B cell (primary cell): ENCODE results near the gene RPL10A. TPM values are rescaled to one million over a fixed set of nuclear protein-coding genes. Genes with fewer than 3 reads are reported as not detected.

Experiments used
- ATAC-seq: fragments of 200-7000 bp; cut with Tn5 transposase; one replicate; pipeline ENCODE4 v1.10.0; 2021; ENCODE audit warnings: low read depth, mild to moderate bottlenecking, moderate number of reproducible peaks, moderate library complexity
- CTCF ChIA-PET: fragments of 350-600 bp; sonication (Branson Sonifier 250); formaldehyde crosslinking; loops from one replicate; lab custom pipeline; 2021; ENCODE audit warnings: antibody characterized with exemption, inconsistent platforms; lab: Charles Lee
- POLR2A ChIA-PET: fragments of 350-600 bp; sonication (Branson Sonifier 250); formaldehyde crosslinking; loops from one replicate; lab custom pipeline; 2021; ENCODE audit warnings: antibody characterized with exemption; lab: Charles Lee
- DNase-seq: peaks from one replicate; pipeline ENCODE4 v3.0.0; 2013
- H2AFZ ChIP-seq: 2 replicates; pipeline ENCODE4 v1.6.1; 2012; ENCODE audit warnings: mild to moderate bottlenecking, low read depth, low read length; ENCODE audit not compliant: insufficient read depth, poor library complexity, severe bottlenecking
- H3K27ac ChIP-seq, 2 donors: 1 replicate in 1 of 2; 2 replicates in 1 of 2; pipeline ENCODE4 v1.5.1; 2012 to 2013; ENCODE audit warnings: low read length in 2 of 2, mild to moderate bottlenecking in 2 of 2, moderate library complexity in 1 of 2
- H3K27me3 ChIP-seq, 4 experiments: fragments of 200-600 bp in 1 of 4; sonication (generic) in 1 of 4; replicated peaks in 1 of 4; 1 replicate in 2 of 4; 2 replicates in 2 of 4; pipeline versions ENCODE4 v1.6.1 to v1.7.0; 2013 to 2016; ENCODE audit warnings: low read length in 3 of 4, mild to moderate bottlenecking in 2 of 4, mixed read lengths in 1 of 4, moderate library complexity in 1 of 4; ENCODE audit not compliant: insufficient read depth in 4 of 4, control insufficient read depth in 3 of 4; ENCODE audit errors: control extremely low read depth in 1 of 4
- H3K36me3 ChIP-seq, 2 experiments: replicated peaks in 1 of 2; 1 replicate in 1 of 2; 2 replicates in 1 of 2; pipeline versions ENCODE4 v1.6.1 to v1.7.1; 2013; ENCODE audit warnings: low read length in 1 of 2; ENCODE audit not compliant: insufficient read depth in 2 of 2, control insufficient read depth in 1 of 2; ENCODE audit errors: control extremely low read depth in 1 of 2, extremely low read depth in 1 of 2
- H3K4me1 ChIP-seq, 2 donors: fragments of 200-600 bp in 1 of 2; sonication (generic) in 1 of 2; 1 replicate in 1 of 2; 2 replicates in 1 of 2; pipeline versions ENCODE4 v1.5.1 to v1.6.1; 2013 to 2017; ENCODE audit warnings: low read length in 2 of 2; ENCODE audit not compliant: control insufficient read depth in 2 of 2, insufficient read depth in 2 of 2
- H3K4me2 ChIP-seq: replicated peaks from 2 replicates; pipeline ENCODE3; 2012; ENCODE audit warnings: mild to moderate bottlenecking, low read depth, low read length; ENCODE audit not compliant: poor library complexity, severe bottlenecking
- H3K4me3 ChIP-seq, 5 experiments: fragments of 200-600 bp in 1 of 5; sonication (generic) in 1 of 5; 1 replicate in 3 of 5; 2 replicates in 2 of 5; pipeline versions ENCODE4 v1.5.1 to v1.7.0; 2011 to 2016; ENCODE audit warnings: low read length in 4 of 5, mild to moderate bottlenecking in 4 of 5, low read depth in 2 of 5, control low read depth in 1 of 5, moderate library complexity in 1 of 5; ENCODE audit not compliant: insufficient read depth in 1 of 5; ENCODE audit errors: control extremely low read depth in 1 of 5, extremely low read depth in 1 of 5
- H3K79me2 ChIP-seq: fragments of 200-600 bp; sonication (generic); one replicate; pipeline ENCODE4 v1.6.0; 2016; ENCODE audit warnings: low read length; ENCODE audit not compliant: control insufficient read depth, insufficient read depth
- H3K9ac ChIP-seq: fragments of 200-600 bp; sonication (generic); 2 replicates; pipeline ENCODE4 v1.6.1; 2017; ENCODE audit warnings: mild to moderate bottlenecking, low read length, moderate library complexity
- H3K9me3 ChIP-seq, 3 donors: one replicate each; pipeline versions ENCODE4 v1.6.1 to v1.7.1; 2013; ENCODE audit warnings: low read length in 2 of 3; ENCODE audit not compliant: control insufficient read depth in 2 of 3, insufficient read depth in 1 of 3; ENCODE audit errors: control extremely low read depth in 1 of 3
- H4K20me1 ChIP-seq: 2 replicates; pipeline ENCODE4 v1.6.0; 2012; ENCODE audit warnings: mild to moderate bottlenecking, low read length; ENCODE audit not compliant: insufficient read depth, control insufficient read depth, poor library complexity, severe bottlenecking
- H3K27ac Mint-ChIP-seq: one replicate; pipeline ENCODE4 v1.8.0; 2021; ENCODE audit warnings: mixed read lengths
- H3K27me3 Mint-ChIP-seq: one replicate; pipeline ENCODE4 v1.8.0; 2021; ENCODE audit warnings: mixed read lengths
- H3K4me1 Mint-ChIP-seq: one replicate; pipeline ENCODE4 v1.8.0; 2021; ENCODE audit warnings: mixed read lengths
- H3K4me3 Mint-ChIP-seq: one replicate; pipeline ENCODE4 v1.8.0; 2021; ENCODE audit warnings: mixed read lengths
- H3K9me3 Mint-ChIP-seq: one replicate; pipeline ENCODE4 v1.8.0; 2022; ENCODE audit warnings: mixed read lengths; ENCODE audit not compliant: insufficient read depth
- CTCF ChIP-seq: fragments of 200-600 bp; IDR thresholded peaks from one replicate; pipeline ENCODE4 v1.8.0; 2022; ENCODE audit warnings: antibody characterized with exemption, mild to moderate bottlenecking
- EZH2 ChIP-seq: IDR thresholded peaks from 2 replicates; pipeline ENCODE4 v1.6.1; 2012; ENCODE audit warnings: borderline replicate concordance, low read depth, mild to moderate bottlenecking, moderate library complexity, low read length; ENCODE audit not compliant: insufficient read depth, poor library complexity, severe bottlenecking
- WGBS: methylation state at CpG from one replicate; pipeline ENCODE4 v1.1.5; 2013; ENCODE audit warnings: missing lambda C conversion rate; ENCODE audit not compliant: insufficient coverage; 5-methylcytosine and 5-hydroxymethylcytosine counted together
- intact Hi-C: fragments of 100-400 bp; cut with micrococcal nuclease; formaldehyde crosslinking; loops from one replicate; pipeline ENCODE4 v1.10.0; 2022
- polyA plus RNA-seq: library from polyadenylated mRNA; depleted of rRNA; stranded (reverse); fragments of >200 nt; gene quantifications from 2 replicates; pipeline ENCODE4 v1.2.3, GENCODE V29; 2012
- total RNA-seq, 2 donors: library from RNA; stranded (reverse); fragments of 120-200 nt in 1 of 2; gene quantifications; 1 replicate in 1 of 2; 2 replicates in 1 of 2; pipeline versions ENCODE4 v1.2.3 to v1.2.4, GENCODE V29; 2013 to 2022

The RPL10A gene
- total and polyA plus RNA-seq, 2 donors (not counting 1 experiment from before 2014, with no cell fraction given): 1,687 to 3,150 TPM

GRCh38 chr6:35489066-35489465 is 20.9 kb downstream of the RPL10A start:
- H3K4me1 ChIP-seq: peaks cover 0 to 1% of the 10 kb centered on the region in 2 donors
- Mint-ChIP-seq H3K4me3 (no peak overlapping the region), H3K27ac (no peak overlapping the region), H3K9me3 (no peaks in the 10 kb centered on the region), H3K27me3 (peaks cover 17% of the 10 kb centered on the region), H3K4me1 (peaks cover 3% of the 10 kb centered on the region)
- no peaks in the 10 kb centered on the region for H3K79me2 ChIP-seq
- CTCF ChIA-PET: no interaction called here
- no peak for TF ChIP-seq CTCF
- no peak for TF ChIP-seq EZH2
- H3K4me3 ChIP-seq: no peak overlapping the region
- H4K20me1 ChIP-seq: no peaks in the 10 kb centered on the region
- H3K36me3 ChIP-seq: no peaks in the 10 kb centered on the region
- no peaks in the 10 kb centered on the region for H3K9me3 ChIP-seq
- no peak for ATAC-seq
- 100% methylated on average over 1 of the region's 1 CpG for whole genome bisulfite sequencing
- intact Hi-C loops: no loop called here
- no peak overlapping the region for H3K27ac ChIP-seq
- POLR2A ChIA-PET: no interaction called here
- no peaks in the 10 kb centered on the region for H3K27me3 ChIP-seq
- no peak for DNase-seq
- H3K9ac ChIP-seq: no peak overlapping the region
- H2AFZ ChIP-seq: no peak overlapping the region
- no peak overlapping the region for H3K4me2 ChIP-seq

GRCh38 chr6:35489995-35490791 is 22.0 kb downstream of the RPL10A start:
- no peaks in the 10 kb centered on the region for H3K79me2 ChIP-seq
- Mint-ChIP-seq H3K27ac (peak overlapping the region; percentile 50), H3K4me1 (peaks cover 8% of the 10 kb centered on the region), H3K4me3 (no peak overlapping the region), H3K9me3 (no peaks in the 10 kb centered on the region), H3K27me3 (peaks cover 18% of the 10 kb centered on the region)
- TF ChIP-seq EZH2 (no peak), CTCF (no peak)
- no peaks in the 10 kb centered on the region for H4K20me1 ChIP-seq
- peaks cover 0 to 2% (median 0%) of the 10 kb centered on the region in 4 experiments for H3K27me3 ChIP-seq
- H3K4me3 ChIP-seq: no peak overlapping the region
- no peak overlapping the region for H3K27ac ChIP-seq
- no peak for DNase-seq
- H3K9me3 ChIP-seq: no peaks in the 10 kb centered on the region
- POLR2A ChIA-PET: no interaction called here
- 73% methylated on average over 22 of the region's 28 CpGs for WGBS
- CTCF ChIA-PET: no interaction called here
- intact Hi-C loops: no loop called here
- H3K9ac ChIP-seq: no peak overlapping the region
- H3K4me1 ChIP-seq: peaks cover 5 to 7% of the 10 kb centered on the region in 2 donors
- H3K36me3 ChIP-seq: no peaks in the 10 kb centered on the region
- H2AFZ ChIP-seq: no peak overlapping the region
- ATAC-seq: no peak
- H3K4me2 ChIP-seq: no peak overlapping the region
